GM12875 (cell line): ENCODE measurements around the gene SECTM1.
"Not testable (repeated sequence)": the region's sequence is repeated elsewhere in the genome, so short reads cannot be mapped to it uniquely, and the experiment has no call there.

ENCODE experiments used
- H3K4me3 ChIP-seq: one replicate; pipeline ENCODE4 v1.5.1; 2011; ENCODE audit warnings: low read depth, low read length, control low read depth
- TF ChIP-seq, protein P1 (sequence below): IDR thresholded peaks from 2 replicates; pipeline ENCODE4 v1.5.1; 2011; ENCODE audit warnings: low read depth, mild to moderate bottlenecking, control low read depth, inconsistent platforms, low read length, moderate library complexity, borderline replicate concordance; ENCODE audit not compliant: insufficient read depth

Gene SECTM1

DNA sequence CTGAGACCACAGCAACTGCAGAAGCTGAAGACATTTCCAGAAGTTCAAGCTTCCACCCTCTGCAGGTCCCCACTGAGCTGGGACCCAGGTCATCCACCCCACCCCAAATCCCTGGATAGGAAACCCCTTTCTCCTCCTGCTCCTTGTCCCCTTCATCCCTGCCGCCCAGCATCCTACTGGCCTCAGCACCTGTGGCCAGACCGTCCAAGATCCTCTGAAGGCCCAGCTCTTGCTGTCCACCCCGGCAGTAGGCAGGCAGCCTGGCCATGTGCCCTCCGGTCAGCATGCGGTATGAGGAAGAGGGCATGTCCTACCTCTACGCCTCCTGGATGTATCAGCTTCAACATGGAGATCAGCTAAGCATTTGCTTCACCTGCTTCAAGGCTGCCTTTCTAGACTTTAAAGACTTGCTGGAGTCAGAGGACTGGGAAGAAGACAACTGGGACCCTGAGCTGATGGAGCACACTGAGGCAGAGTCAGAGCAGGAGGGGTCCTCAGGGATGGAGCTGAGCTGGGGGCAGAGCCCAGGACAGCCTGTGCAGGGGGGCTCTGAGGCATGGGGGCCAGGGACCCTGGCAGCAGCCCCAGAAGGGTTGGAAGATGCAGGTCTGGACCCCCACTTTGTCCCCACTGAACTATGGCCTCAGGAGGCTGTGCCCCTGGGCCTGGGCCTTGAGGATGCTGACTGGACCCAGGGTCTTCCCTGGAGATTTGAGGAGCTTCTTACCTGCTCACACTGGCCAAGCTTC lies 28.5 kb upstream of the SECTM1 start:
- no peak overlapping the region for H3K4me3 ChIP-seq
- TF ChIP-seq, protein P1, sequence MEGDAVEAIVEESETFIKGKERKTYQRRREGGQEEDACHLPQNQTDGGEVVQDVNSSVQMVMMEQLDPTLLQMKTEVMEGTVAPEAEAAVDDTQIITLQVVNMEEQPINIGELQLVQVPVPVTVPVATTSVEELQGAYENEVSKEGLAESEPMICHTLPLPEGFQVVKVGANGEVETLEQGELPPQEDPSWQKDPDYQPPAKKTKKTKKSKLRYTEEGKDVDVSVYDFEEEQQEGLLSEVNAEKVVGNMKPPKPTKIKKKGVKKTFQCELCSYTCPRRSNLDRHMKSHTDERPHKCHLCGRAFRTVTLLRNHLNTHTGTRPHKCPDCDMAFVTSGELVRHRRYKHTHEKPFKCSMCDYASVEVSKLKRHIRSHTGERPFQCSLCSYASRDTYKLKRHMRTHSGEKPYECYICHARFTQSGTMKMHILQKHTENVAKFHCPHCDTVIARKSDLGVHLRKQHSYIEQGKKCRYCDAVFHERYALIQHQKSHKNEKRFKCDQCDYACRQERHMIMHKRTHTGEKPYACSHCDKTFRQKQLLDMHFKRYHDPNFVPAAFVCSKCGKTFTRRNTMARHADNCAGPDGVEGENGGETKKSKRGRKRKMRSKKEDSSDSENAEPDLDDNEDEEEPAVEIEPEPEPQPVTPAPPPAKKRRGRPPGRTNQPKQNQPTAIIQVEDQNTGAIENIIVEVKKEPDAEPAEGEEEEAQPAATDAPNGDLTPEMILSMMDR = no peak

DNA sequence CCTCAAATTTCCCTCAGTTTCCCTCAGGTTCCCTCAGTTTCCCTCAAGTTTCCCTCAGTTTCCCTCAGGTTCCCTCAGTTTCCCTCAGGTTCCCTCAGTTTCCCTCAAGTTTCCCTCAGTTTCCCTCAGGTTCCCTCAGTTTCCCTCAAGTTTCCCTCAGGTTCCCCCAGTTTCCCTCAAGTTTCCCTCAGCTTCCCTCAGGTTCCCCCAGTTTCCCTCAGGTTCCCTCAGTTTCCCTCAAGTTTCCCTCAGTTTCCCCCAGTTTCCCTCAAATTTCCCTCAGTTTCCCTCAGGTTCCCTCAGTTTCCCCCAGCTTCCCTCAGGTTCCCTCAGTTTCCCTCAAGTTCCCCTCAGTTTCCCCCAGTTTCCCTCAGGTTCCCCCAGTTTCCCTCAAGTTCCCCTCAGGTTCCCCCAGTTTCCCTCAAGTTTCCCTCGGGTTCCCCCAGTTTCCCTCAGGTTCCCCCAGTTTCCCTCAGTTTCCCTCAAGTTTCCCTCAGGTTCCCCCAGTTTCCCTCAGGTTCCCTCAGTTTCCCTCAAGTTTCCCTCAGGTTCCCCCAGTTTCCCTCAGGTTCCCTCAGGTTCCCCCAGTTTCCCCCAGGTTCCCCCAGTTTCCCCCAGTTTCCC lies 26.0 kb upstream of the SECTM1 start:
- not testable (repeated sequence) for H3K4me3 ChIP-seq

DNA sequence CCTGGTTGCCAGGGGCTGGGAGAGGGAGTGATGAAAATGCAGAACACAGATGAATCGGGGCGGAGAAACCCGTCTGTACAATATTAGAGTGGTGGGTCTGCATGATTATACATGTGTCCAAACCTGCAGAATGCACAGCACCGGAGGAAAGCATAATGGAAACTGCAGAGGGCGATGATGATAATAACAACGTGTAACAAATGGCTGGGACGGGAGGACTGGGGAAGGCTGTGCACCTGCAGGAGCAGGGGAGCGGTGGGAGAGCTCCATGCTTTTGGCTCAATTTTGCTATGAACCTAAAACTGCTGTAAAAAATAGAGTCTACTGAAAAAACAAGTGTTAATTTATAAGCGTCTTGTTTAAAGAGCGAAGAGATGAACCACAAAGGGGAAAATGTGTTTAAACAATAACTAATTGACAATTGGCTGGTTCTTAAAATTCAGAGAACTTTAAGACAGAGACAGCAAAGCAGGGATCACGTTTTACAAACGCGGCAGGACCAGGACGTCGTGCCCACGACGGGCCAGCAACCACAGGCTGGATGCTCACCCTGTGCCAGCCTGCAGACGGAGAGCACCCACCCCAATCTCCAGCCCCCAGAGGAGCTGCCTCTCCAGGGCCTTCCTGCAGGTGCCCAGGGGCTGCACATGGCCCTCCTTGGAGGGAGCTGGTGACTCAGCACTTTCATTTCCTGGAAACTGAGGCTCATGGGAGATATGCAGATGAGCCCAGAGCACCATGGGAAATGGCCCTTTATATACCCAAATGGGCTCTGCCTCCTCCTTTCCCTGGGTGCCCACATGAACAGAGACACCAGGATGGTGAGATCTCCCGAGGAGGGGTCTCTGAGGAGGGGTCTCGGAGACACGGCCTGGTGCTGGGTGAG lies 25.1 kb upstream of the SECTM1 start, which contains the start of gene TEX19:
Gene TEX19, plus strand, starts transcription at position 783 of the 886 bp plus-strand sequence. CDS start 2,904 bp downstream, outside the sequence.
- H3K4me3 ChIP-seq = no peak within 1 kb of the TSS
- TF ChIP-seq, protein P1 = no peak

DNA sequence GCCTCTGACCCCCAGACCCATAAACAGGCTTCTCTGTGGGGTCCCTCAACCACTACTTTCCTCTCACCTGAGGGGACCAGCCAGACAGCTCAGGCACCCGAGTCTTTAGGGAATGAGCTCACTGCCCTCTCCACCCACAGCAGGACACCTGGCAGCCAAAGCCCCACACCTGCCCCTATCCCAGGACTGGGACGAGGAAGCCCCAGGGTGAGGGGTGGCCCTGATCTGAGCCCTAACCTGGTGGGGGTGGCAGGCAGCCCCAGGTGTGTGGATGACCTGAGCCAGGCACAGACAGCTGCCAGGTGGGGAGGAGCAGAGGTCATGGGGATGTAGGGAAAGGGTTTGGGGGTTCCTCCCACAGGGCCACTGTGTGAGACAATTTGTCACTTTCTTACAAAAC lies 23.8 kb upstream of the SECTM1 start:
- TF ChIP-seq, protein P1 = no peak
- no peak overlapping the region for H3K4me3 ChIP-seq

DNA sequence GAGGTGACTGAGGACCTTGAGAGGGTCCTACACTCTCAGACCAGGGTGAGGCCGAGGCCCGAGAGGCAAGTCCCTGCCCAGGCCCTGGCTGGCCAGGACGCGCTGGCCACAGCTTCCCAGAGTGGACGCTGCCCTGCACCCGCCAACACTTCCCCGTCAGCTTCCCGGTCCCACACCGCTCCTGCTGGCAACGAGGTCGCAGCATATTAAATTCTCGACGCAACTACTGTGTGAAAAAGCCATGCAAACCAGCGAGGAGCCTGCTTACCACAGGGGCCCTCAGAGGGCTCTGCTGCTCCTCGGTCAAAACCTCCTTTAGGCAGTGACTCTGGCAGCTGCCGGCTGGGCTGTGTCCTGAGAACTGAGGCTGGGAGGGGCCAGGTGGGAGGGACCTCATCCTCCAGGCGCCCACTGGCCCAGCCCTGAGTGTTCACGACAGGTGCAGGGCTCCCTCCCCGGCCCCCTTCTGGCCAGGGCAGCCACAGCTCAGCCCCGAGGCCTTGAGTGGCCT lies 23.3 kb upstream of the SECTM1 start:
- TF ChIP-seq, protein P1 = no peak
- H3K4me3 ChIP-seq = no peak overlapping the region

DNA sequence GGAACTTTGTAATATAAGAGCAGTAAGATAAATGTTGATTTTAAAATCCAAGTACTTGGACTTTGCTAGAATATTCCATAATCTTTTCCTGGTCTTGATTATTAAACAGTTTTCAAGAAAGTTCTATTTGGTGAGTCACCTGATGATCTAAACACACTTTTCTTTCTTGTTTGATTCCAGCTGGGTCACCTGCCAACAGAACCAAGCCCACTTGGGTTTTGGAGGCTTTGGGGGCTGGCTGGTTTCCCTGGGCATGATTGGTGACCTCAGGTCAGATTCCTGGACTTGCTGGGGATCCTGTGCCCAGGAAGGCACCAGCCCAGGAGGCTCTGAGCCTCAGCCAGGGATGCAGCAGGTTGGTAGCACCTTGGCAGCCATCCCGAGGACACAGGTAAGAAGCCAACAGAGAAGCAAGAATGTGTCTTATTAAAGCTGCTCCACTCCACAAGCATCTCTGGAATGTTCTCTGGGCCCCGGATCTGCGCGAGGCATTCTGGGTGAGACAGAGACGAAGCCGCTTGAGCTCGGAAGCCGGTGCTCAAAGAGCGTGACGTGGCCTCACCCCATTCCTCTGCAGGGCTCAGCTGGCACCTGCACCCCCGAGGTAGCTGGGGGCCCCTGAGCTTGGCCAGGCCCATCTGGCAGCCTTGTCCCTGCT lies 22.3 kb upstream of the SECTM1 start:
- no peak overlapping the region for H3K4me3 ChIP-seq
- TF ChIP-seq, protein P1 = no peak
